Activated naive CD4-positive, alpha-beta T cell treated with anti-CD3 and anti-CD28 coated beads for 36 hours (primary cell): ENCODE data around the gene ASPHD1. TPM values are rescaled to one million over a fixed set of nuclear protein-coding genes. Genes with fewer than 3 reads are reported as not detected.
"Not testable (repeated sequence)": the region's sequence is repeated elsewhere in the genome, so short reads cannot be mapped to it uniquely, and the experiment has no call there.

ENCODE experiments used
- CTCF ChIA-PET: fragments of 350-600 bp; sonication (Branson Sonifier 250); formaldehyde crosslinking; loops from one replicate; lab custom pipeline; 2021; ENCODE audit warnings: antibody characterized with exemption; lab: Charles Lee
- DNase-seq: peaks from one replicate; pipeline ENCODE4 v3.0.0-alpha.2; 2020
- H3K27ac Mint-ChIP-seq: one replicate; pipeline ENCODE4 v1.8.0; 2021; ENCODE audit warnings: mild to moderate bottlenecking, mixed read lengths
- H3K27me3 Mint-ChIP-seq: one replicate; pipeline ENCODE4 v1.8.0; 2021; ENCODE audit warnings: low read depth, mixed read lengths
- H3K36me3 Mint-ChIP-seq: one replicate; pipeline ENCODE4 v1.8.0; 2021; ENCODE audit warnings: low read depth, mixed read lengths
- H3K4me1 Mint-ChIP-seq: one replicate; pipeline ENCODE4 v1.8.0; 2021; ENCODE audit warnings: low read depth, mixed read lengths
- H3K4me3 Mint-ChIP-seq: one replicate; pipeline ENCODE4 v1.8.0; 2021; ENCODE audit warnings: mild to moderate bottlenecking, moderate library complexity, mixed read lengths
- H3K9me3 Mint-ChIP-seq: one replicate; pipeline ENCODE4 v1.8.0; 2021; ENCODE audit warnings: mixed read lengths
- intact Hi-C: fragments of 100-400 bp; cut with micrococcal nuclease; formaldehyde crosslinking; loops from one replicate; pipeline ENCODE4 v1.15.1; 2023
- total RNA-seq, 2 experiments: library from RNA; stranded (reverse); gene quantifications; one replicate each; pipeline ENCODE4 v1.2.3, GENCODE V29; 2021

ASPHD1 gene
- total RNA-seq, 2 experiments from 2014 or later = 1.3 to 1.7 TPM

GRCh38 chr16:29926711-29927052 is 26.4 kb downstream of the ASPHD1 start:
- H3K27ac Mint-ChIP-seq = peak overlapping the region; percentile 88
- CTCF ChIA-PET = interaction anchor here (0.6 to 2.3 kb wide), 6 partner anchors 34 to 105 kb away, joined by 3 to 9 read pairs (median 3); partner anchors contain the start of genes C16orf92 and TLCD3B
- intact Hi-C loops = loop anchor here (1.0 to 10.0 kb wide), 7 partner anchors 26 to 119 kb away; partner anchors contain the start of genes ASPHD1, C16orf92, CDIPT and HIRIP3
- H3K36me3 Mint-ChIP-seq = peaks cover 12% of the 10 kb centered on the region
- no peak for DNase-seq
- peak overlapping the region; percentile 91 for H3K4me3 Mint-ChIP-seq
- peaks cover 32% of the 10 kb centered on the region for H3K4me1 Mint-ChIP-seq
- no peaks in the 10 kb centered on the region for H3K27me3 Mint-ChIP-seq
- no peaks in the 10 kb centered on the region for H3K9me3 Mint-ChIP-seq

- peak overlapping the region; percentile 20 for H3K27ac Mint-ChIP-seq
- H3K36me3 Mint-ChIP-seq = peaks cover 12% of the 10 kb centered on the region
- peak overlapping the region; percentile 91 for H3K4me3 Mint-ChIP-seq
- intact Hi-C loops = loop anchor here (5.0 to 10.0 kb wide), 2 partner anchors 98 to 120 kb away; partner anchors contain the start of genes C16orf92 and MAZ
- no peaks in the 10 kb centered on the region for H3K9me3 Mint-ChIP-seq
- H3K4me1 Mint-ChIP-seq = peaks cover 32% of the 10 kb centered on the region
- CTCF ChIA-PET = interaction anchor here (0.6 to 2.3 kb wide), 5 partner anchors 34 to 119 kb away, joined by 3 to 9 read pairs (median 4); partner anchors contain the start of gene TLCD3B
- DNase-seq = no peak
- no peaks in the 10 kb centered on the region for H3K27me3 Mint-ChIP-seq
Measured at GRCh38 chr16:29927070-29927905, 27.0 kb downstream of the ASPHD1 start.

GRCh38 chr16:29931750-29932149 is 31.5 kb downstream of the ASPHD1 start:
- H3K4me3 Mint-ChIP-seq, H3K4me1 Mint-ChIP-seq, DNase-seq, H3K36me3 Mint-ChIP-seq, H3K27me3 Mint-ChIP-seq, intact Hi-C loops, CTCF ChIA-PET, H3K9me3 Mint-ChIP-seq, H3K27ac Mint-ChIP-seq: not testable (repeated sequence)

GRCh38 chr16:29940656-29941055 is 40.4 kb downstream of the ASPHD1 start:
- no peak overlapping the region for H3K27ac Mint-ChIP-seq
- no peak for DNase-seq
- H3K27me3 Mint-ChIP-seq = no peaks in the 10 kb centered on the region
- peaks cover 4% of the 10 kb centered on the region for H3K4me1 Mint-ChIP-seq
- H3K4me3 Mint-ChIP-seq = no peak overlapping the region
- no peaks in the 10 kb centered on the region for H3K9me3 Mint-ChIP-seq
- intact Hi-C loops = no loop called here
- CTCF ChIA-PET = no interaction called here
- no peaks in the 10 kb centered on the region for H3K36me3 Mint-ChIP-seq

GRCh38 chr16:29943846-29944799 is 43.8 kb downstream of the ASPHD1 start:
- CTCF ChIA-PET = interaction anchor here (0.6 to 1.9 kb wide), 4 partner anchors 9 to 253 kb away, joined by 3 to 4 read pairs (median 4); no protein-coding TSS in a partner anchor
- no peak overlapping the region for H3K27ac Mint-ChIP-seq
- no peak for DNase-seq
- peaks cover 4% of the 10 kb centered on the region for H3K4me1 Mint-ChIP-seq
- intact Hi-C loops = no loop called here
- no peaks in the 10 kb centered on the region for H3K9me3 Mint-ChIP-seq
- H3K4me3 Mint-ChIP-seq = no peak overlapping the region
- no peaks in the 10 kb centered on the region for H3K36me3 Mint-ChIP-seq
- no peaks in the 10 kb centered on the region for H3K27me3 Mint-ChIP-seq

GRCh38 chr16:29947897-29948296 is 47.6 kb downstream of the ASPHD1 start:
- CTCF ChIA-PET = interaction anchor here (0.6 to 0.8 kb wide), 4 partner anchors 25 to 176 kb away, joined by 3 to 5 read pairs (median 4); no protein-coding TSS in a partner anchor
- no peaks in the 10 kb centered on the region for H3K36me3 Mint-ChIP-seq
- intact Hi-C loops = no loop called here
- no peaks in the 10 kb centered on the region for H3K9me3 Mint-ChIP-seq
- H3K27ac Mint-ChIP-seq = no peak overlapping the region
- DNase-seq = no peak
- peaks cover under 1% of the 10 kb centered on the region for H3K4me1 Mint-ChIP-seq
- no peaks in the 10 kb centered on the region for H3K27me3 Mint-ChIP-seq
- no peak overlapping the region for H3K4me3 Mint-ChIP-seq

GRCh38 chr16:29950806-29951461 is 50.6 kb downstream of the ASPHD1 start:
- CTCF ChIA-PET = no interaction called here
- H3K27ac Mint-ChIP-seq = no peak overlapping the region
- H3K27me3 Mint-ChIP-seq = no peaks in the 10 kb centered on the region

GRCh38 chr16:29951625-29952365 is 51.5 kb downstream of the ASPHD1 start:
- CTCF ChIA-PET = no interaction called here
- no peak overlapping the region for H3K27ac Mint-ChIP-seq

More at GRCh38 chr16:29950806-29951461, 50.6 kb downstream of the ASPHD1 start:
- no peak for DNase-seq
- Mint-ChIP-seq H3K36me3 (no peaks in the 10 kb centered on the region), H3K4me1 (no peaks in the 10 kb centered on the region), H3K4me3 (no peak overlapping the region), H3K9me3 (no peaks in the 10 kb centered on the region)
- intact Hi-C loops = no loop called here

More at GRCh38 chr16:29951625-29952365, 51.5 kb downstream of the ASPHD1 start:
- intact Hi-C loops = no loop called here
- no peaks in the 10 kb centered on the region for H3K27me3 Mint-ChIP-seq
- DNase-seq = no peak
- H3K4me1 Mint-ChIP-seq = no peaks in the 10 kb centered on the region
- H3K36me3 Mint-ChIP-seq = no peaks in the 10 kb centered on the region
- H3K4me3 Mint-ChIP-seq = no peak overlapping the region
- no peaks in the 10 kb centered on the region for H3K9me3 Mint-ChIP-seq

Other genes with a start within 250 kb of the ASPHD1 start
- 10 to 100 TPM; 51.9 to 53.2 TPM for gene SPN, start 237.2 kb upstream of the ASPHD1 start, total RNA-seq
- 1 to 10 TPM; 8.3 to 9.2 TPM for gene QPRT, start 221.3 kb upstream of the ASPHD1 start, total RNA-seq
- gene C16orf54, start 154.5 kb upstream of the ASPHD1 start, total RNA-seq = 10 to 100 TPM; 11.4 to 12.1 TPM
- gene ZG16, start 122.2 kb upstream of the ASPHD1 start, total RNA-seq = not detected
- 100 to 1,000 TPM; 201 to 209 TPM for gene KIF22, start 109.7 kb upstream of the ASPHD1 start, total RNA-seq
- gene MAZ, start 94.0 kb upstream of the ASPHD1 start, total RNA-seq = 100 to 1,000 TPM; 290 to 330 TPM
- under 1 TPM; 0.83 to 0.94 TPM for gene PRRT2, start 88.3 kb upstream of the ASPHD1 start, total RNA-seq
- gene PAGR1, start 84.3 kb upstream of the ASPHD1 start, total RNA-seq = 10 to 100 TPM; 16.9 to 19.3 TPM
- 10 to 100 TPM; 84.1 to 86.9 TPM for gene MVP, start 80.0 kb upstream of the ASPHD1 start, total RNA-seq
- 10 to 100 TPM; 29.0 to 31.0 TPM for gene CDIPT, start 37.3 kb upstream of the ASPHD1 start, total RNA-seq
- gene SEZ6L2, start 938 bp upstream of the ASPHD1 start, total RNA-seq = under 1 TPM; 0.30 to 0.31 TPM
- gene KCTD13, start 25.7 kb downstream of the ASPHD1 start, total RNA-seq = 10 to 100 TPM; 25.8 to 29.4 TPM
- 10 to 100 TPM; 31.9 to 35.5 TPM for gene TMEM219, start 61.6 kb downstream of the ASPHD1 start, total RNA-seq
- gene TAOK2, start 73.4 kb downstream of the ASPHD1 start, total RNA-seq = 10 to 100 TPM; 20.9 to 21.6 TPM
- gene HIRIP3, start 95.1 kb downstream of the ASPHD1 start, total RNA-seq = 10 to 100 TPM; 40.8 to 43.9 TPM
- gene INO80E, start 95.8 kb downstream of the ASPHD1 start, total RNA-seq = 10 to 100 TPM; 62.0 to 65.4 TPM
- gene DOC2A, start 110.5 kb downstream of the ASPHD1 start, total RNA-seq = under 1 TPM; 0.64 to 0.86 TPM
- gene C16orf92, start 122.7 kb downstream of the ASPHD1 start, total RNA-seq = not detected
- gene TLCD3B, start 130.8 kb downstream of the ASPHD1 start, total RNA-seq = 1 to 10 TPM; 4.6 to 6.1 TPM
- 1,000 to 10,000 TPM; 1,750 to 1,795 TPM for gene ALDOA, start 165.3 kb downstream of the ASPHD1 start, total RNA-seq
- 100 to 1,000 TPM; 104 to 105 TPM for gene PPP4C, start 175.5 kb downstream of the ASPHD1 start, total RNA-seq
- 1 to 10 TPM; 3.6 to 4.7 TPM for gene TBX6, start 191.4 kb downstream of the ASPHD1 start, total RNA-seq
- 10 to 100 TPM; 24.6 to 27.3 TPM for gene YPEL3, start 195.7 kb downstream of the ASPHD1 start, total RNA-seq
- 10 to 100 TPM in 1 of 2 experiments, 1 to 10 TPM in 1; 9.1 to 10.3 TPM for gene GDPD3, start 213.0 kb downstream of the ASPHD1 start, total RNA-seq
- 10 to 100 TPM; 64.3 to 64.5 TPM for gene MAPK3, start 222.7 kb downstream of the ASPHD1 start, total RNA-seq